Measurements from ENCODE around the gene CDC42EP3.

CDC42EP3 gene

DNA sequence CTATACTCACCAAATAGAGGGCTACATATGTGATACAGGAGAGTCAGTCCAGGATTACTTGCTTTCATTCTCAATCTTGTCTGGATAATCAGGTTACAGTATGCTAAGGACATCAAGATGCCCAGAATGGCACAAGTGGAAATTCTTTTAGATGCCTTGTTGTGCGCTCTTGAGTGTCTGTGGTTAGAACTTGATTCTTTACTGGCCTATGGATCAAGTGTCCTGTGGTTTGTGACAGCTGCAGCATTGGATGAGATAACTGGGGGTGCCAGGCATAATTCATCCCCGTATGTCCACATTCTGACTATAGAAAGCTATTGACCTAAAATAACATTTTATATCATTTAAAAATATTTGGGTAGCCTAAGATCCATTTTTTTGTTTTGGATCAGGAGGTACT lies 40.1 kb downstream of the CDC42EP3 start:
- no peak for TF ChIP-seq EZH2 (IDR thresholded peaks at IDR 0.05; ENCODE audit: borderline replicate concordance, low read depth, low read length, severe bottlenecking)
- TF ChIP-seq, protein P1, sequence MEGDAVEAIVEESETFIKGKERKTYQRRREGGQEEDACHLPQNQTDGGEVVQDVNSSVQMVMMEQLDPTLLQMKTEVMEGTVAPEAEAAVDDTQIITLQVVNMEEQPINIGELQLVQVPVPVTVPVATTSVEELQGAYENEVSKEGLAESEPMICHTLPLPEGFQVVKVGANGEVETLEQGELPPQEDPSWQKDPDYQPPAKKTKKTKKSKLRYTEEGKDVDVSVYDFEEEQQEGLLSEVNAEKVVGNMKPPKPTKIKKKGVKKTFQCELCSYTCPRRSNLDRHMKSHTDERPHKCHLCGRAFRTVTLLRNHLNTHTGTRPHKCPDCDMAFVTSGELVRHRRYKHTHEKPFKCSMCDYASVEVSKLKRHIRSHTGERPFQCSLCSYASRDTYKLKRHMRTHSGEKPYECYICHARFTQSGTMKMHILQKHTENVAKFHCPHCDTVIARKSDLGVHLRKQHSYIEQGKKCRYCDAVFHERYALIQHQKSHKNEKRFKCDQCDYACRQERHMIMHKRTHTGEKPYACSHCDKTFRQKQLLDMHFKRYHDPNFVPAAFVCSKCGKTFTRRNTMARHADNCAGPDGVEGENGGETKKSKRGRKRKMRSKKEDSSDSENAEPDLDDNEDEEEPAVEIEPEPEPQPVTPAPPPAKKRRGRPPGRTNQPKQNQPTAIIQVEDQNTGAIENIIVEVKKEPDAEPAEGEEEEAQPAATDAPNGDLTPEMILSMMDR (IDR thresholded peaks at IDR 0.05; ENCODE audit: borderline replicate concordance, extremely low read depth, low read length, poor library complexity, severe bottlenecking): no peak
- H4K20me1 ChIP-seq (ENCODE audit: insufficient read depth, low read length): no peaks in the 10 kb centered on the region
- H3K4me1 ChIP-seq (ENCODE audit: insufficient read depth, low read length): peaks cover 5% of the 10 kb centered on the region
- no peak overlapping the region for H2AFZ ChIP-seq (ENCODE audit: low read depth, low read length)
- no peaks in the 10 kb centered on the region for H3K36me3 ChIP-seq (ENCODE audit: insufficient read depth, low read length)
- no peak overlapping the region for H3K4me2 ChIP-seq (ENCODE audit: insufficient read depth, low read length)
- no peak for ATAC-seq (ENCODE audit: insufficient read depth, low read depth)
- no peaks in the 10 kb centered on the region for H3K79me2 ChIP-seq (ENCODE audit: insufficient read depth, low read length)
- no peaks in the 10 kb centered on the region for H3K27me3 ChIP-seq (ENCODE audit: insufficient read depth, low read length, poor library complexity)
- no peak for DNase-seq
- H3K9me3 ChIP-seq (ENCODE audit: insufficient read depth, low read length, severe bottlenecking): no peaks in the 10 kb centered on the region
- no peak overlapping the region for H3K4me3 ChIP-seq (ENCODE audit: low read depth in 1 of 2, low read length in 2 of 2)
- H3K9ac ChIP-seq (ENCODE audit: low read depth, low read length): no peak overlapping the region
- no peak overlapping the region for H3K27ac ChIP-seq (ENCODE audit: low read length)

DNA sequence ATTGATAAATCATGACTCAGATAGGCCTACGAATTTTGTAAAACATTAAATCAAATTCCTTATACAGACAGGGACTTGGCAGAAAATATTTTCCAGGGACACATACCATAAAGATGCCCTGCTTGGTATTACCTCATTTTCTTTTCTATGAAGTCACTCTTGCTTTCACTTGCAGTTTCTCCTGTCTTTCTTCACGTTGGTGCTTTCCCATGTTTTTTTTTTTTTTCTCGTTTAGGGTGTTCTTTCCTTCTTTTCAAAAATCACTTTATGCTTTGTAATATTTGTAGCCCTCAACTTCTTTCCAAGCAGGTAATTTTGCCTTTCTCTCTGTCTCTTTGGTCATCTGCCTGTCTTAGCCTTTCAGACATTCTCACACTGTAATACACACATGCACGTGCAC lies 40.7 kb downstream of the CDC42EP3 start:
- H3K79me2 ChIP-seq (ENCODE audit: insufficient read depth, low read length): no peaks in the 10 kb centered on the region
- H3K4me1 ChIP-seq (ENCODE audit: insufficient read depth, low read length): peaks cover 10% of the 10 kb centered on the region
- no peaks in the 10 kb centered on the region for H4K20me1 ChIP-seq (ENCODE audit: insufficient read depth, low read length)
- no peak for TF ChIP-seq EZH2 (IDR thresholded peaks at IDR 0.05; ENCODE audit: borderline replicate concordance, low read depth, low read length, severe bottlenecking)
- TF ChIP-seq, protein P1 (IDR thresholded peaks at IDR 0.05; ENCODE audit: borderline replicate concordance, extremely low read depth, low read length, poor library complexity, severe bottlenecking): no peak
- H3K27me3 ChIP-seq (ENCODE audit: insufficient read depth, low read length, poor library complexity): no peaks in the 10 kb centered on the region
- H3K9ac ChIP-seq (ENCODE audit: low read depth, low read length): no peak overlapping the region
- no peak overlapping the region for H2AFZ ChIP-seq (ENCODE audit: low read depth, low read length)
- no peaks in the 10 kb centered on the region for H3K36me3 ChIP-seq (ENCODE audit: insufficient read depth, low read length)
- DNase-seq (no peak), ATAC-seq (ENCODE audit: insufficient read depth, low read depth) (no peak)
- H3K27ac ChIP-seq (ENCODE audit: low read length): no peak overlapping the region
- H3K4me2 ChIP-seq (ENCODE audit: insufficient read depth, low read length): no peak overlapping the region
- H3K4me3 ChIP-seq (ENCODE audit: low read depth in 1 of 2, low read length in 2 of 2): no peak overlapping the region
- no peaks in the 10 kb centered on the region for H3K9me3 ChIP-seq (ENCODE audit: insufficient read depth, low read length, severe bottlenecking)

DNA sequence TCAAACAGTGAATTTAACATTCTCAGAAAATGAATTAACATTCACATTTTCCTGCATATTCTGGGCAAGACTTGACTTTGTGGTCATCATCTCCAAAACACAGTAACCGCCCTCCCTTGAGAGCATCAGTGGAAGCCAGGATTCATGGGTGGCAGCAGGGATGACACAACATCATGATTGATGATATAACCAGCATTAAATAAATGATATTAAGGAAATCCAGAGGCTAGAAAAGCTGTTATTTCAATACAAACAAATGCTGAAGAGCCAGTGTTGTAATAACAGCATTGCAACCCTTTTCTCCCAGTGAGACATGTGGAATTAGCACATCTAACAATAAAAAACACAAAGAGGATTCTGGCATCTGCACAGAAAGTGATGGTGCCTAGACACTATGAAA lies 41.1 kb downstream of the CDC42EP3 start:
- Histone ChIP-seq H3K27me3 (ENCODE audit: insufficient read depth, low read length, poor library complexity) (no peaks in the 10 kb centered on the region), H2AFZ (ENCODE audit: low read depth, low read length) (no peak overlapping the region), H3K4me3 (ENCODE audit: low read depth in 1 of 2, low read length in 2 of 2) (no peak overlapping the region), H3K79me2 (ENCODE audit: insufficient read depth, low read length) (no peaks in the 10 kb centered on the region), H3K27ac (ENCODE audit: low read length) (no peak overlapping the region), H3K4me1 (ENCODE audit: insufficient read depth, low read length) (peaks cover 15% of the 10 kb centered on the region), H3K9me3 (ENCODE audit: insufficient read depth, low read length, severe bottlenecking) (no peaks in the 10 kb centered on the region), H3K4me2 (ENCODE audit: insufficient read depth, low read length) (no peak overlapping the region), H3K9ac (ENCODE audit: low read depth, low read length) (no peak overlapping the region), H3K36me3 (ENCODE audit: insufficient read depth, low read length) (no peaks in the 10 kb centered on the region), H4K20me1 (ENCODE audit: insufficient read depth, low read length) (no peaks in the 10 kb centered on the region)
- DNase-seq (no peak), ATAC-seq (ENCODE audit: insufficient read depth, low read depth) (no peak)
- TF ChIP-seq EZH2 (IDR thresholded peaks at IDR 0.05; ENCODE audit: borderline replicate concordance, low read depth, low read length, severe bottlenecking): no peak
- TF ChIP-seq, protein P1 (IDR thresholded peaks at IDR 0.05; ENCODE audit: borderline replicate concordance, extremely low read depth, low read length, poor library complexity, severe bottlenecking): no peak

DNA sequence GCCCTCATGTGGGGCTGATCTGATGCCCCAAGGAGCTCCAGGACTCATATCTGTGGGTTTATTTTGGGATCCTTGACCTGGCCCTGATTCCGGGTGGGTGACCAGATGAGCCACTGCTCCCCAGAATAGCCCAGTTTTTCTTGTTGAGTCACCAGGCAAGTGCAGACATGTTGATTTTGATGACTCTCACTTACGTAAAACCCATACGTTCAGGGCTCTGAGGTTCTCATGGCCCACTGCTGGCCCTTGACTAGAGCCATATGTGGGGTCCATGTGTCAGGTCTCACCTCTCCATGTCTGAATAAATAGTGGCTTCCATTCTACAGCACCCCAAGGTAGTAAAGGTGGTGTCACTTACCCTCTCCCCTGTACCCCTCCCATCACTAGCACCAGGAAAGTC lies 41.9 kb downstream of the CDC42EP3 start:
- no peak overlapping the region for H3K27ac ChIP-seq (ENCODE audit: low read length)
- TF ChIP-seq EZH2 (IDR thresholded peaks at IDR 0.05; ENCODE audit: borderline replicate concordance, low read depth, low read length, severe bottlenecking): no peak
- TF ChIP-seq, protein P1 (IDR thresholded peaks at IDR 0.05; ENCODE audit: borderline replicate concordance, extremely low read depth, low read length, poor library complexity, severe bottlenecking): no peak
- H3K4me2 ChIP-seq (ENCODE audit: insufficient read depth, low read length): no peak overlapping the region
- no peaks in the 10 kb centered on the region for H3K27me3 ChIP-seq (ENCODE audit: insufficient read depth, low read length, poor library complexity)
- no peak overlapping the region for H2AFZ ChIP-seq (ENCODE audit: low read depth, low read length)
- H3K4me1 ChIP-seq (ENCODE audit: insufficient read depth, low read length): peaks cover 18% of the 10 kb centered on the region
- no peaks in the 10 kb centered on the region for H3K79me2 ChIP-seq (ENCODE audit: insufficient read depth, low read length)
- H3K4me3 ChIP-seq (ENCODE audit: low read depth in 1 of 2, low read length in 2 of 2): no peak overlapping the region
- no peaks in the 10 kb centered on the region for H3K36me3 ChIP-seq (ENCODE audit: insufficient read depth, low read length)
- no peak for DNase-seq
- no peaks in the 10 kb centered on the region for H3K9me3 ChIP-seq (ENCODE audit: insufficient read depth, low read length, severe bottlenecking)
- no peaks in the 10 kb centered on the region for H4K20me1 ChIP-seq (ENCODE audit: insufficient read depth, low read length)
- ATAC-seq (ENCODE audit: insufficient read depth, low read depth): no peak
- H3K9ac ChIP-seq (ENCODE audit: low read depth, low read length): no peak overlapping the region

Data from DND-41 (cell line).